Skeletal muscle tissue (tissue), 4 donors: Measurements from ENCODE around the gene TNNI3. TPM values are rescaled to one million over a fixed set of nuclear protein-coding genes. Genes with fewer than 3 reads are reported as not detected.

ENCODE experiments used
- H3K27ac ChIP-seq: one replicate; pipeline ENCODE4 v1.7.0; 2013; ENCODE audit warnings: mild to moderate bottlenecking, low read depth, low read length, inconsistent platforms
- H3K27me3 ChIP-seq, 3 donors: one replicate each; pipeline ENCODE4 v1.7.0; 2013; ENCODE audit warnings: low read length in 3 of 3; ENCODE audit not compliant: control insufficient read depth in 3 of 3, insufficient read depth in 3 of 3
- H3K36me3 ChIP-seq, 3 donors: one replicate each; pipeline ENCODE4 v1.7.0; 2013; ENCODE audit warnings: low read length in 3 of 3; ENCODE audit not compliant: control insufficient read depth in 3 of 3, insufficient read depth in 3 of 3
- H3K4me1 ChIP-seq, 3 donors: one replicate each; pipeline ENCODE4 v1.7.0; 2013; ENCODE audit warnings: low read length in 3 of 3, mild to moderate bottlenecking in 3 of 3; ENCODE audit not compliant: control insufficient read depth in 3 of 3, insufficient read depth in 3 of 3
- H3K4me3 ChIP-seq, 3 donors: one replicate each; pipeline ENCODE4 v1.7.0; 2013; ENCODE audit warnings: low read length in 3 of 3
- H3K9ac ChIP-seq, 3 donors: one replicate each; pipeline ENCODE4 v1.7.0; 2013; ENCODE audit warnings: low read length in 3 of 3, mild to moderate bottlenecking in 3 of 3, moderate library complexity in 2 of 3, low read depth in 1 of 3
- H3K9me3 ChIP-seq, 3 donors: one replicate each; pipeline ENCODE4 v1.7.0; 2013; ENCODE audit warnings: low read length in 3 of 3; ENCODE audit not compliant: control insufficient read depth in 3 of 3
- total RNA-seq: library from RNA; depleted of rRNA; stranded (reverse); fragments of >200 nt; gene quantifications from one replicate; pipeline ENCODE4 v1.2.3, GENCODE V29; 2014
- donor health status: Osteomylitis.

Gene TNNI3
- total RNA-seq, 1 donor from 2014 or later = 4.7 TPM

GRCh38 chr19:55116232-55116858, 41.2 kb downstream of the TNNI3 start:
- H3K36me3 ChIP-seq = no peaks in the 10 kb centered on the region
- peaks cover 44 to 56% (median 50%) of the 10 kb centered on the region in 3 donors for H3K4me1 ChIP-seq
- peak overlapping the region; percentile 86 for H3K27ac ChIP-seq
- no peaks in the 10 kb centered on the region for H3K27me3 ChIP-seq
- H3K9me3 ChIP-seq = no peaks in the 10 kb centered on the region
- peak overlapping the region; percentile 91 to 94 (median 91) for H3K4me3 ChIP-seq
- peak overlapping the region; percentile 73 to 92 (median 89) for H3K9ac ChIP-seq

- peak overlapping the region; percentile 86 for H3K27ac ChIP-seq
- no peaks in the 10 kb centered on the region for H3K36me3 ChIP-seq
- no peaks in the 10 kb centered on the region for H3K9me3 ChIP-seq
- H3K27me3 ChIP-seq = no peaks in the 10 kb centered on the region
- H3K4me3 ChIP-seq = peak overlapping the region; percentile 91 to 94 (median 91)
- peaks cover 45 to 57% (median 50%) of the 10 kb centered on the region in 3 donors for H3K4me1 ChIP-seq
- H3K9ac ChIP-seq = peak overlapping the region; percentile 73 to 92 (median 89)
Measured at GRCh38 chr19:55115446-55116065, 42.0 kb downstream of the TNNI3 start.

GRCh38 chr19:55114566-55115145, 42.9 kb downstream of the TNNI3 start:
- Histone ChIP-seq H3K4me1 (peaks cover 45 to 57% (median 50%) of the 10 kb centered on the region in 3 donors), H3K9me3 (no peaks in the 10 kb centered on the region), H3K27me3 (no peaks in the 10 kb centered on the region), H3K9ac (peak overlapping the region in 2 of 3 donors; percentile 50 to 92), H3K36me3 (peaks cover 1 to 7% (median 2%) of the 10 kb centered on the region in 3 donors), H3K27ac (peak overlapping the region; percentile 86), H3K4me3 (peak overlapping the region in 1 of 3 donors; percentile 22)

GRCh38 chr19:55113570-55114039, 43.9 kb downstream of the TNNI3 start:
- Histone ChIP-seq H3K4me1 (peaks cover 44 to 55% (median 47%) of the 10 kb centered on the region in 3 donors), H3K27ac (peak overlapping the region; percentile 86), H3K9me3 (no peaks in the 10 kb centered on the region), H3K27me3 (no peaks in the 10 kb centered on the region), H3K4me3 (peak overlapping the region in 1 of 3 donors; percentile 49), H3K36me3 (peaks cover 9 to 12% (median 11%) of the 10 kb centered on the region in 3 donors), H3K9ac (peak overlapping the region; percentile 34 to 92 (median 51))

GRCh38 chr19:55112777-55113569, 44.6 kb downstream of the TNNI3 start:
- H3K27me3 ChIP-seq = no peaks in the 10 kb centered on the region
- H3K4me3 ChIP-seq = peak overlapping the region in 1 of 3 donors; percentile 49
- no peaks in the 10 kb centered on the region for H3K9me3 ChIP-seq
- peak overlapping the region; percentile 34 to 92 (median 40) for H3K9ac ChIP-seq
- H3K27ac ChIP-seq = peak overlapping the region; percentile 86
- peaks cover 40 to 51% (median 41%) of the 10 kb centered on the region in 3 donors for H3K4me1 ChIP-seq
- peaks cover 9 to 12% (median 11%) of the 10 kb centered on the region in 3 donors for H3K36me3 ChIP-seq

- Histone ChIP-seq H3K9ac (peak overlapping the region in 2 of 3 donors; percentile 40 to 92), H3K27me3 (no peaks in the 10 kb centered on the region), H3K4me1 (peaks cover 40 to 51% (median 41%) of the 10 kb centered on the region in 3 donors), H3K9me3 (no peaks in the 10 kb centered on the region), H3K36me3 (peaks cover 9 to 12% (median 11%) of the 10 kb centered on the region in 3 donors), H3K27ac (peak overlapping the region; percentile 86), H3K4me3 (no peak overlapping the region)
Measured at GRCh38 chr19:55112246-55112776, 45.2 kb downstream of the TNNI3 start.

- no peak overlapping the region for H3K4me3 ChIP-seq
- no peaks in the 10 kb centered on the region for H3K27me3 ChIP-seq
- peaks cover 34 to 45% (median 34%) of the 10 kb centered on the region in 3 donors for H3K4me1 ChIP-seq
- peak overlapping the region; percentile 28 for H3K27ac ChIP-seq
- H3K36me3 ChIP-seq = peaks cover 11 to 16% (median 14%) of the 10 kb centered on the region in 3 donors
- peak overlapping the region in 1 of 3 donors; percentile 50 for H3K9ac ChIP-seq
- no peaks in the 10 kb centered on the region for H3K9me3 ChIP-seq
Measured at GRCh38 chr19:55111238-55111831, 46.2 kb downstream of the TNNI3 start.

GRCh38 chr19:55109527-55110291, 47.8 kb downstream of the TNNI3 start:
- no peak overlapping the region for H3K4me3 ChIP-seq
- no peaks in the 10 kb centered on the region for H3K27me3 ChIP-seq
- no peaks in the 10 kb centered on the region for H3K9me3 ChIP-seq
- peaks cover 19 to 30% (median 22%) of the 10 kb centered on the region in 3 donors for H3K4me1 ChIP-seq
- no peak overlapping the region for H3K9ac ChIP-seq
- peaks cover 11 to 20% (median 16%) of the 10 kb centered on the region in 3 donors for H3K36me3 ChIP-seq
- no peak overlapping the region for H3K27ac ChIP-seq
